Measurements from ENCODE around the gene TSC22D3.

DNA sequence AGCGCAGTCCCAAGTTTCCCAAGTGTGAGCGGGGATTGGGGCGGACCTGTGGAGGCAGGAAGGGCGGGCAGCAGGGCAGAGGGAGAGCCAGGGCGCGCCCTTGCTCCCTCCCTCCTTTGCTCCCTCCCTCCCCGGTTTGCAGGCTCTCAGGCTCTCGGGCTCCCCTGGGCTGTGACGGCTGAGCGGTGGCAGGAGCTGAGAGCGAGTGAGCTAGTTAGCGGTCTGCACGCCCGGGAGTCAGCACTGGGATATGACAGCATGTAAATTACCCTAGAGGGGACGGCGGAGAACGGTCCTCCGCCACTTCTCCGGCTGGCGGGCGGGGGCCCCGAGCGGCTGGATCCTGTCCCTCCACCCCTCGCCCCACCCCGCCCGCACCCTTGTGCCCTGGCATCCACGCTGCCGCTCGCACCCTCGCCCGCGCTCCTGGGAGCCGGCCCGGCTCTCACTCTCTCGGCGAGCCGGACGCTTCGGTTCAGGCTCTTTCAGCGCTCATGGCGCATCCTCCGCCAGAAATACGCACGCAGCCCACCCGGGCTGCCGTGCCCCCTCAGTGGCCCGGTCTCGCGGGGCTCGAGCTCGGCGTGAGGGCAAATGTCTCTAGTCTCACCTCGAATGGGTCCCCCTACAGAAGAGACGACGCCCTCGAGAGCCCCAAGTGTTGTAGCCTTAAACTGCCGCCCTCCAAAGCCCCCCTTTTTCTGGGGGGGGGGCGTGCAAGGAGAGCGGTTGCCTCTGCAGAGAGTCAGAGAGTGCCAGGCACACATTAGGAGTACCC, at the start of gene TSC22D3:
- no peak for TF ChIP-seq POU6F1 (CRISPR knock-in tag; IDR thresholded peaks at IDR 0.05; ENCODE audit: borderline replicate concordance, low read depth)
- TF ChIP-seq CREB5 (CRISPR knock-in tag; IDR thresholded peaks at IDR 0.05; ENCODE audit: low read depth), result no peak
- no peak for TF ChIP-seq PATZ1 (CRISPR knock-in tag; IDR thresholded peaks at IDR 0.05; ENCODE audit: borderline replicate concordance)
- no peak for TF ChIP-seq ARNTL (CRISPR knock-in tag; IDR thresholded peaks at IDR 0.05; ENCODE audit: borderline replicate concordance, low read depth)
- no peak for TF ChIP-seq ISL1 (CRISPR knock-in tag; IDR thresholded peaks at IDR 0.05)
- no peak for TF ChIP-seq OSR1 (CRISPR knock-in tag; IDR thresholded peaks at IDR 0.05)
- no peak for TF ChIP-seq BACH2 (CRISPR knock-in tag; IDR thresholded peaks at IDR 0.05; ENCODE audit: borderline replicate concordance)
- TF ChIP-seq RARB (CRISPR knock-in tag; IDR thresholded peaks at IDR 0.05), result no peak
- no peak for TF ChIP-seq CSRNP3 (CRISPR knock-in tag; IDR thresholded peaks at IDR 0.05)
- no peak for TF ChIP-seq SNAI2 (CRISPR knock-in tag; IDR thresholded peaks at IDR 0.05)
- TF ChIP-seq ZFP30 (CRISPR knock-in tag; IDR thresholded peaks at IDR 0.05), result no peak
